MM.1S (cell line): ENCODE data around the gene EYA2.

ENCODE experiments used
- EZH2 ChIP-seq: fragments of 300-600 bp; sonication (generic); optimal IDR thresholded peaks from 2 replicates; pipeline ENCODE3; 2017; ENCODE audit warnings: low read depth, mild to moderate bottlenecking, antibody characterized with exemption, low read length, mixed read lengths
- EZH2phosphoT487 ChIP-seq: fragments of 300-600 bp; sonication (generic); IDR thresholded peaks from 2 replicates; pipeline ENCODE4 v1.6.1; 2018; ENCODE audit warnings: antibody characterized with exemption, low read length
- TF ChIP-seq, protein P1 (sequence below): fragments of 300-600 bp; sonication (generic); IDR thresholded peaks from 2 replicates; pipeline ENCODE4 v1.5.1; 2016; ENCODE audit warnings: antibody characterized with exemption, low read length, mixed read lengths

- TF ChIP-seq, protein P1, sequence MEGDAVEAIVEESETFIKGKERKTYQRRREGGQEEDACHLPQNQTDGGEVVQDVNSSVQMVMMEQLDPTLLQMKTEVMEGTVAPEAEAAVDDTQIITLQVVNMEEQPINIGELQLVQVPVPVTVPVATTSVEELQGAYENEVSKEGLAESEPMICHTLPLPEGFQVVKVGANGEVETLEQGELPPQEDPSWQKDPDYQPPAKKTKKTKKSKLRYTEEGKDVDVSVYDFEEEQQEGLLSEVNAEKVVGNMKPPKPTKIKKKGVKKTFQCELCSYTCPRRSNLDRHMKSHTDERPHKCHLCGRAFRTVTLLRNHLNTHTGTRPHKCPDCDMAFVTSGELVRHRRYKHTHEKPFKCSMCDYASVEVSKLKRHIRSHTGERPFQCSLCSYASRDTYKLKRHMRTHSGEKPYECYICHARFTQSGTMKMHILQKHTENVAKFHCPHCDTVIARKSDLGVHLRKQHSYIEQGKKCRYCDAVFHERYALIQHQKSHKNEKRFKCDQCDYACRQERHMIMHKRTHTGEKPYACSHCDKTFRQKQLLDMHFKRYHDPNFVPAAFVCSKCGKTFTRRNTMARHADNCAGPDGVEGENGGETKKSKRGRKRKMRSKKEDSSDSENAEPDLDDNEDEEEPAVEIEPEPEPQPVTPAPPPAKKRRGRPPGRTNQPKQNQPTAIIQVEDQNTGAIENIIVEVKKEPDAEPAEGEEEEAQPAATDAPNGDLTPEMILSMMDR = no peak
- TF ChIP-seq EZH2phosphoT487 (no peak), EZH2 (no peak)
Observed at GRCh38 chr20:46963758-46964617, 69.3 kb downstream of the EYA2 start.
